ENCODE results near the gene TNS3. TPM values are rescaled to one million over a fixed set of nuclear protein-coding genes. Genes with fewer than 3 reads are reported as not detected.

Gene TNS3
- polyA plus RNA-seq, 2 donors = 2.7 to 3.4 TPM

DNA sequence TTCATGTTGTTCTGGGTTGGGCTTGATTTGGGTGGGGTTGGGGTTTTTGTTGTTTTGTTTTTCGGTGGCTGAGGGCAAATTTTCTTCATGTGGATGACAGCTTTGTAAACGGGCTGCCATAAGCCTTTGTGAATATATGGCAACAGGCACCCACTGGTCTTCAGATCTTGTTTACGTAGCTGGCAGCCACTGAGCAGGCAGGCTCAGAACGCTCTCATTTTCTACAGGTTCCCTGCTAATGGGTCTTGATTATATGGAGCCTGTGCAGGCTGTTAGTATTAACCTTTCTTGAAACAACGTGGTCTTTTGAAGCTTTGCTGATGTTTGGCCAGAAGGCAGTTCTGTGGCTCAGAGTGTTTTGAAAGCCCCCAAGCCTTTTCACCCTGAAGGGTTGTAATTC lies 199.7 kb downstream of the TNS3 start:
- H3K4me1 ChIP-seq (ENCODE audit: control insufficient read depth in 2 of 2, insufficient read depth in 2 of 2, low read length in 1 of 2) = peaks cover 4 to 8% of the 10 kb centered on the region in 2 donors
- H3K27ac ChIP-seq (ENCODE audit: low read depth in 2 of 2, low read length in 1 of 2) = no peak overlapping the region
- no peaks in the 10 kb centered on the region for H3K27me3 ChIP-seq (ENCODE audit: control insufficient read depth in 1 of 2, insufficient read depth in 2 of 2, low read length in 2 of 2)
- H3K36me3 ChIP-seq (ENCODE audit: control insufficient read depth in 2 of 2, insufficient read depth in 2 of 2, low read length in 1 of 2) = no peaks in the 10 kb centered on the region
- no peak overlapping the region for H3K4me3 ChIP-seq (ENCODE audit: low read depth in 1 of 2, low read length in 2 of 2)
- WGBS, 2 donors = 38 to 50% methylated on average over 5 of the region's 5 CpGs
- no peaks in the 10 kb centered on the region for H3K9me3 ChIP-seq (ENCODE audit: control insufficient read depth in 2 of 2, insufficient read depth in 1 of 2, low read depth in 1 of 2, low read length in 1 of 2)

DNA sequence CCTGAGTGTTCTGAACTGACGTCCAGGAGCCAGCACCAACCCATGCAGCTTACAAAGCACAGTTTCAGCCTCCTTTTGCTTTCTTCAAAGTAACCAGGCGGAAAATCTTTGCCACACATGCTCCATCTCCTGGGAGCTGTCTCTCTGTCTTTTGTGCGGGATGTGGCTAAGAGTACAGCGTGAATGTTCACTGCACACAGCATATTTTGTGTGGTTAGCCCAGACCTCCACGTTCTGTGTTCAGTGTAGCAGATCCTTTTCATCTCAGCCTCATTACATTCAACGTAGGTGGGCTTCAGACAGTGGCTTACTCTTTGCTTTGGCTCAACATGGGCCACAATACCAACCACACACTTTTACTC lies 200.8 kb downstream of the TNS3 start:
- H3K9me3 ChIP-seq (ENCODE audit: control insufficient read depth in 2 of 2, insufficient read depth in 1 of 2, low read depth in 1 of 2, low read length in 1 of 2) = no peaks in the 10 kb centered on the region
- WGBS, 2 donors = 50 to 56% methylated on average over 6 of the region's 6 CpGs
- H3K27me3 ChIP-seq (ENCODE audit: control insufficient read depth in 1 of 2, insufficient read depth in 2 of 2, low read length in 2 of 2) = no peaks in the 10 kb centered on the region
- no peak overlapping the region for H3K27ac ChIP-seq (ENCODE audit: low read depth in 2 of 2, low read length in 1 of 2)
- no peak overlapping the region for H3K4me3 ChIP-seq (ENCODE audit: low read depth in 1 of 2, low read length in 2 of 2)
- peaks cover 4 to 8% of the 10 kb centered on the region in 2 donors for H3K4me1 ChIP-seq (ENCODE audit: control insufficient read depth in 2 of 2, insufficient read depth in 2 of 2, low read length in 1 of 2)
- H3K36me3 ChIP-seq (ENCODE audit: control insufficient read depth in 2 of 2, insufficient read depth in 2 of 2, low read length in 1 of 2) = no peaks in the 10 kb centered on the region

DNA sequence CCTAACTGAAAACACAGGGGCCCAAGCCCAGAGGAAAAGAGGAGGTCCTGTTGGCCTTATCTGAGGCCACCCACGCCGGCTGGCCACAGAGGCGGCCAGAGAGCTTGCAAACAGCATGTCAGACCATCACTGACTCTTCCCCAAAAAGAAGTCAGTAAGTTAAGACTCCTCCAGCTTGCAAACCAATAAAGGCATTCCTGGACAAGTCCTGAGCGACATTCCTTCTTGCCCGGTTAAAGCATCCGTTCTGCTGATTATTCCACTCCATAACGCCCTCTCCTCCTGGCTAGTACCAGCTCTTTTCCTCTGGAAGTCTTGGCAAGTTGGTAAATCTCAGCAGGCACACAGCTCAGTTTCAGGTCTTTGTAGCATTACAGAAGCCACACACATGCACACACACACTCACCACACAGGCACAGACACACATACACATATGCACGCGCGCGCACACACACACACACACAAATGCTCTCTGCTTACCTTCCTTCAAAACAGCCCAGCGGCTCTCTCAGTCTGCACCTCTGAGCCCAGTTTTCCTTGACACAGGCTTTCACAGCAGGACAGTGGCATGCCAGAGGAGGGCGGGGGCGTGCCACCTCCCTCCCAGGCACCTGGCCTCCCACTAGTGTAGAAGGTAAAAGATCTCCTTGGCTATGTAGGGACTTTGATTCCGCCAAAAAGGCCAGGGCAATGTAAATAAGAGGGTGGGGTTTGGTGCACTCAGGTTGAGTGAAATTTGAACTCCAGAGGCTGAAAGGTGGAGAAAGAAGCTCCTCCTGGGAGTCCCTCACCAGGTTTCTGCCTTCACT lies 201.4 kb downstream of the TNS3 start:
- no peaks in the 10 kb centered on the region for H3K9me3 ChIP-seq (ENCODE audit: control insufficient read depth in 2 of 2, insufficient read depth in 1 of 2, low read depth in 1 of 2, low read length in 1 of 2)
- H3K36me3 ChIP-seq (ENCODE audit: control insufficient read depth in 2 of 2, insufficient read depth in 2 of 2, low read length in 1 of 2) = no peaks in the 10 kb centered on the region
- H3K4me1 ChIP-seq (ENCODE audit: control insufficient read depth in 2 of 2, insufficient read depth in 2 of 2, low read length in 1 of 2) = peaks cover 4 to 8% of the 10 kb centered on the region in 2 donors
- 34 to 43% methylated on average over 15 of the region's 15 CpGs for WGBS, 2 donors
- H3K27me3 ChIP-seq (ENCODE audit: control insufficient read depth in 1 of 2, insufficient read depth in 2 of 2, low read length in 2 of 2) = no peaks in the 10 kb centered on the region
- H3K27ac ChIP-seq (ENCODE audit: low read depth in 2 of 2, low read length in 1 of 2) = peak overlapping the region; percentile 56 to 76
- H3K4me3 ChIP-seq (ENCODE audit: low read depth in 1 of 2, low read length in 2 of 2) = peak overlapping the region in 1 of 2 donors; percentile 13

DNA sequence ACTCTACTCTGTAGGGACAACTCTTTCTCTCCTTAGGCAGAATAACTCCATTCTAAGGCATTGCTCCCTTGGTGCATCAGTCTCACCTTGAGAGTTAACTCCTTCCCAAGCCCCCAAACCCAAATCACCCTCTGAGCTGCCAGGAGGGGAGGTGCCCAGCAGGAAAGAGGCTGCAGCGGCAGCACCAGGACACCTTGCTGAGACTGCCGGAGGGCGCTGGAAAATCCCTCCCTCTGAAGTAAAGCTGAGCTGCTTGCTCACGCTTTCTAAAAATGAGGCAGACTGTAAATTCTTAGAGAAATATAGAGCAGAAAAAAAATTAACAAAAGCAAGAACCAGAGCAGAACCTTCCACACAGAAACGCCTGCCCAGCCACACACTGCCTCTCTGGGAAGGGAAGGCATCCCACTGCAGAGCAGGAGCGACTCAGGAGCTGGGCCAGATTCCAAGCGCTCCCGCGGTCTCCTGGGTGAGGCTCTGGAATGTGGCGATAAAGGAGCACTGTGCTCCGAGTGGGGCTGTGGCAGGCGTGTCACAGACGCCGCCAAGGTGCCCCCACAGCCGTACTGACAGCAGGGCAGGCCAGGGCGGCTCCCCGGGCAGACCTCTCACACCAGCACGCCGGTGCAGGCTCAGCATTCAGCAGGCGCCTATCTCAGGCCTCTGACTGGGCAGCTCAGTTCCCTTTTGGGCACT lies 202.1 kb downstream of the TNS3 start:
- H3K27ac ChIP-seq (ENCODE audit: low read depth in 2 of 2, low read length in 1 of 2) = peak overlapping the region; percentile 56 to 76
- H3K4me3 ChIP-seq (ENCODE audit: low read depth in 1 of 2, low read length in 2 of 2) = peak overlapping the region in 1 of 2 donors; percentile 13
- H3K36me3 ChIP-seq (ENCODE audit: control insufficient read depth in 2 of 2, insufficient read depth in 2 of 2, low read length in 1 of 2) = no peaks in the 10 kb centered on the region
- WGBS, 2 donors = 36 to 37% methylated on average over 20 of the region's 20 CpGs
- H3K27me3 ChIP-seq (ENCODE audit: control insufficient read depth in 1 of 2, insufficient read depth in 2 of 2, low read length in 2 of 2) = no peaks in the 10 kb centered on the region
- peaks cover 4 to 10% of the 10 kb centered on the region in 2 donors for H3K4me1 ChIP-seq (ENCODE audit: control insufficient read depth in 2 of 2, insufficient read depth in 2 of 2, low read length in 1 of 2)
- no peaks in the 10 kb centered on the region for H3K9me3 ChIP-seq (ENCODE audit: control insufficient read depth in 2 of 2, insufficient read depth in 1 of 2, low read depth in 1 of 2, low read length in 1 of 2)

DNA sequence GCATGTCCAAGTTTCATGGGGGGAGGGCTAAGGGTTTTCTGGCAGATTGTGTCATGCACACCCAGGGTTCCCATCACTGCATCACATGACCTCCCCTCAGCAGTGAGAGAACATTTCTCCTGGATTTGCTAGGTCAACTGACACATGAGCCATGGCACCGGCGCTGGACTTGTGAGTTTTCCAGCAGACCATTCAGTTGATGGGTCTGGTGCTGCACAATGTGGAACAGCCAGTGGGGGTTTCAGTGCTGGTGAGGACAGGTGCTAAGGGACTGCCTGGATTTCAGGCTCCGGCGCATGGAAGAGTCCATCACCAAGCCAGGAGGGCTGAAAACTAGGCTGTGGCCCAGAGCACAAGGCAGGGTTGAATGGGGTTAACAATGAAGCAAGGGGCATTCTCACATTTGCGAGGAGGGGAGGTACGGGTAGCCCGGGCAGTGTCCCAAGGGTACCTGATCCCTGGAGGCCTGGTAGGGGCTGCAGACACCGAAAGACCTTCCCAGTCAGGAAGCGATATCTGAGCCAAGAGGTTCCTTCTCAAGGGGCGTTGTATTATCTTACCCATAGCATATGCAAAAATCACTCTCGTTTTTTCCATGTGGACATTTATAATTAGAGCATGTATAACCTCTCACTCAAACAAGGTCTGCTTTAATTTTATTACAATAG lies 203.0 kb downstream of the TNS3 start:
- Histone ChIP-seq H3K27me3 (ENCODE audit: control insufficient read depth in 1 of 2, insufficient read depth in 2 of 2, low read length in 2 of 2) (no peaks in the 10 kb centered on the region), H3K4me3 (ENCODE audit: low read depth in 1 of 2, low read length in 2 of 2) (no peak overlapping the region), H3K36me3 (ENCODE audit: control insufficient read depth in 2 of 2, insufficient read depth in 2 of 2, low read length in 1 of 2) (no peaks in the 10 kb centered on the region), H3K4me1 (ENCODE audit: control insufficient read depth in 2 of 2, insufficient read depth in 2 of 2, low read length in 1 of 2) (peaks cover 4 to 10% of the 10 kb centered on the region in 2 donors), H3K9me3 (ENCODE audit: control insufficient read depth in 2 of 2, insufficient read depth in 1 of 2, low read depth in 1 of 2, low read length in 1 of 2) (no peaks in the 10 kb centered on the region), H3K27ac (ENCODE audit: low read depth in 2 of 2, low read length in 1 of 2) (no peak overlapping the region)
- WGBS, 2 donors = 87 to 88% methylated on average over 11 of the region's 11 CpGs

DNA sequence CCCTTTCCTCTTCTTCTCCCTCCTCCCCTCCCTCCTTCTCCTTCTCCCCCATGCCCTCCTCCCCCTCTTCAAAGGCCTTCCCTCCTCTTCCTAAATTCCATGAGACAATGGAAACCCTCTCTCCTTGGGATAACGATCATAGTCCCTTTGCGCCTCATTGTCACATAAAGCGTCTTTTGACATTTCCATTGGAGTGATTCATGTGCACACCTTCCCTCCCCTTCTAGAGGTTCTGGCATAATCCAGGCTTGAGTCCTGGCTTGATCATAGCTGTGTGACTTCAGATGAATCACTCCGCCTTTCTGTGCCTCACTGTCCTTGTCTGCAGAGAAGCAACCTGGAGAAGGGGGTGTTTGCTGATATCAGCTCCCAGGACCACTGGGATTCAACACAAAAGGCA lies 204.2 kb downstream of the TNS3 start:
- H3K4me1 ChIP-seq (ENCODE audit: control insufficient read depth in 2 of 2, insufficient read depth in 2 of 2, low read length in 1 of 2) = peaks cover 4 to 10% of the 10 kb centered on the region in 2 donors
- H3K9me3 ChIP-seq (ENCODE audit: control insufficient read depth in 2 of 2, insufficient read depth in 1 of 2, low read depth in 1 of 2, low read length in 1 of 2) = no peaks in the 10 kb centered on the region
- H3K4me3 ChIP-seq (ENCODE audit: low read depth in 1 of 2, low read length in 2 of 2) = no peak overlapping the region
- 63 to 73% methylated on average over 4 of the region's 4 CpGs for WGBS, 2 donors
- H3K36me3 ChIP-seq (ENCODE audit: control insufficient read depth in 2 of 2, insufficient read depth in 2 of 2, low read length in 1 of 2) = no peaks in the 10 kb centered on the region
- no peaks in the 10 kb centered on the region for H3K27me3 ChIP-seq (ENCODE audit: control insufficient read depth in 1 of 2, insufficient read depth in 2 of 2, low read length in 2 of 2)
- no peak overlapping the region for H3K27ac ChIP-seq (ENCODE audit: low read depth in 2 of 2, low read length in 1 of 2)

DNA sequence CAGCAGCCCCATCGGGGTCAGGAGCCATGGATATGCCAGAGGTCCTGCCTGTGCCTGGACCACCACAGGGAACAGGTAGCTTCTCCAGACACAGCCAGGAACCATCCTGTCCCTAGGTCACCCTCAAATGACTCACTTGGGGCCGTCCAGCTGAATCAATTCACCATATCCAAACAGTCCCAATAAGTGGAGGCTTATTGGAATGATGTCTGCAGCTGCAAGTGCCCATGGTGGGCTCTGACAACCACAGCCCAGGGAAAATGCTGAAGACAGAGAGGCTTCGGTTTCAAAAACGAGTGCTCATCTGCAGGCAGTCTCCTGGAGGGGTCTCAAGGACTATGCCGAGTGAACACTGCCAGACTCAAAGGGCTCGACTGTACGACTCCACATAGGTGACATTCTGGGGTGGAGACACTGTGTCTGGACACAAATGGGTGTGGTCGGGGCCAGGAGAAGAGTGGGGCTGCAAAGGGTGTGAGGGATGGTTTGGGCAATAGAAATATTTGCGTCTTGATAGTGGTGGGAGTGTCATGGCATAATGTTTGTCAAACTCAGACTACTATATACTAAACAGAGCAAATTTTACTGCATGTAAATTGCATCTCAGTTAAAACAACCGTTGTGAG lies 204.8 kb downstream of the TNS3 start:
- no peak overlapping the region for H3K27ac ChIP-seq (ENCODE audit: low read depth in 2 of 2, low read length in 1 of 2)
- WGBS, 2 donors = 80 to 83% methylated on average over 10 of the region's 10 CpGs
- no peaks in the 10 kb centered on the region for H3K9me3 ChIP-seq (ENCODE audit: control insufficient read depth in 2 of 2, insufficient read depth in 1 of 2, low read depth in 1 of 2, low read length in 1 of 2)
- H3K27me3 ChIP-seq (ENCODE audit: control insufficient read depth in 1 of 2, insufficient read depth in 2 of 2, low read length in 2 of 2) = no peaks in the 10 kb centered on the region
- H3K4me3 ChIP-seq (ENCODE audit: low read depth in 1 of 2, low read length in 2 of 2) = no peak overlapping the region
- no peaks in the 10 kb centered on the region for H3K36me3 ChIP-seq (ENCODE audit: control insufficient read depth in 2 of 2, insufficient read depth in 2 of 2, low read length in 1 of 2)
- peaks cover 4 to 10% of the 10 kb centered on the region in 2 donors for H3K4me1 ChIP-seq (ENCODE audit: control insufficient read depth in 2 of 2, insufficient read depth in 2 of 2, low read length in 1 of 2)

DNA sequence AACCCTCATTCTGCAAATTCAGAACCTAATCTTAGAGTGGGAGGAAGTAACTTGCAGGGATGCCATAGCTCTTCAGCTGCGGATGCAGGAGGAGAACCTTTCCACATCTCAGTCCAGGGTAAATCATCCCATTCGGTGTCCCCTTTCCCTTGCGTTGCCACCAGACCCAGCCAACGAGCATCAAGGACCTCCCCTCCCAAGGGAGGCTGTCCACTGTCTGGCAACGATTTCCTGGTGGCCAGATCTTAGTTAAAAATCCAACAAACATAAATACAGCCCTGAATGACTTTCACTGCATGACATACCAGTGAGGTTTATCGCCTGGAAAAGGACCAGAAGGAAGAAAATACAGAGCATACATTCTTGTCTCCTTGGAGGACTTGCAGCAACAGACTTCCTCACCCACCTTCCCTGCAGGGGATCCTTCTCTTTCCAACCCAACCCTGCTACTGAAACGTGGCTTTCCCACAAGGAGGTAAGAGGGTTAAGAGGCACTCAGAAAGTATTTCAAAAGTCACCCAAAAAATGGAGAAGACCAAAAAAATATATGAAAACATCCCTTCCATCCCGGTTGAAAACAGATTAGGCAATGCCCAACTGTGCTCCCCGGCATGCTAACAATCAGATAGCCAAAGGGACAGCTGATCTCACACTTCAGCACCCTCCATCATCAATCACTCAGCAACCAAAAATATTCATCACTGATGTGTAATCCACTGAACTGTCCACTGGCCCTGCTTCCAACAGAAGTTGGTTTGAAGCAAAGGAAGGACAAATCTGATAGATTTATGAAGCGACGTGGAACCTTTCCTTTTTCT lies 206.6 kb downstream of the TNS3 start:
- Histone ChIP-seq H3K36me3 (ENCODE audit: control insufficient read depth in 2 of 2, insufficient read depth in 2 of 2, low read length in 1 of 2) (no peaks in the 10 kb centered on the region), H3K4me3 (ENCODE audit: low read depth in 1 of 2, low read length in 2 of 2) (no peak overlapping the region), H3K27ac (ENCODE audit: low read depth in 2 of 2, low read length in 1 of 2) (no peak overlapping the region), H3K9me3 (ENCODE audit: control insufficient read depth in 2 of 2, insufficient read depth in 1 of 2, low read depth in 1 of 2, low read length in 1 of 2) (no peaks in the 10 kb centered on the region), H3K27me3 (ENCODE audit: control insufficient read depth in 1 of 2, insufficient read depth in 2 of 2, low read length in 2 of 2) (no peaks in the 10 kb centered on the region), H3K4me1 (ENCODE audit: control insufficient read depth in 2 of 2, insufficient read depth in 2 of 2, low read length in 1 of 2) (peaks cover 4 to 17% of the 10 kb centered on the region in 2 donors)
- WGBS, 2 donors = 42 to 51% methylated on average over 11 of the region's 11 CpGs

DNA sequence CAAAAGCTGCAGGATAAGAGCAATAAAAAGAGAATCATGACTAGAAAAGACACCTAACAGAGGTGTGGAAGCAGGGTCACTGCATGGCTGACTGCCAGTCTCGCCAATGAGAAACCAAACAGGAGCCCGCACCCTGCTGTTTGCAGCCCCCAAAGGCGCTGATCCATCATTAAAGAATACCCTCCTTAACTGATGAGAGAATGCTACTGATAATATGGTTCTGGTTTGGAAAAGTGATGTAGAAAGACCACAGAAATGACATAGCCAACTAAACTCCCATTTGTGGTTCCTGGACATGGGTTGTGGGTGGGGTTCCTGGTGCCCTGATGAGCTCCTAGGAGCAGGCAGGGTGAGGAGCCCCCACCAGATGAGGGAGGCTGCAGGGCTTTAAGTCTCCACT lies 207.4 kb downstream of the TNS3 start:
- H3K9me3 ChIP-seq (ENCODE audit: control insufficient read depth in 2 of 2, insufficient read depth in 1 of 2, low read depth in 1 of 2, low read length in 1 of 2) = no peaks in the 10 kb centered on the region
- H3K4me1 ChIP-seq (ENCODE audit: control insufficient read depth in 2 of 2, insufficient read depth in 2 of 2, low read length in 1 of 2) = peaks cover 4 to 13% of the 10 kb centered on the region in 2 donors
- no peaks in the 10 kb centered on the region for H3K27me3 ChIP-seq (ENCODE audit: control insufficient read depth in 1 of 2, insufficient read depth in 2 of 2, low read length in 2 of 2)
- H3K4me3 ChIP-seq (ENCODE audit: low read depth in 1 of 2, low read length in 2 of 2) = no peak overlapping the region
- WGBS, 2 donors = 81 to 94% methylated on average over 3 of the region's 3 CpGs
- H3K36me3 ChIP-seq (ENCODE audit: control insufficient read depth in 2 of 2, insufficient read depth in 2 of 2, low read length in 1 of 2) = no peaks in the 10 kb centered on the region
- H3K27ac ChIP-seq (ENCODE audit: low read depth in 2 of 2, low read length in 1 of 2) = no peak overlapping the region

Data from esophagus (tissue), 2 donors.